Brain microvascular endothelial cell (primary cell): ENCODE measurements around the gene LRMDA.

Experiments used
- DNase-seq: peaks from one replicate; pipeline ENCODE4 v3.0.0-alpha.2; 2020
- H3K27ac ChIP-seq: fragments of 250-450 bp; sonication (Bioruptor Pico); 2 replicates; pipeline ENCODE4 v1.5.1; 2020; ENCODE audit warnings: mild to moderate bottlenecking, moderate library complexity
- H3K27me3 ChIP-seq: fragments of 250-450 bp; sonication (Bioruptor Pico); replicated peaks from 2 replicates; pipeline ENCODE4 v1.5.1; 2020; ENCODE audit warnings: mild to moderate bottlenecking
- H3K36me3 ChIP-seq: fragments of 250-450 bp; sonication (Bioruptor Pico); replicated peaks from 2 replicates; pipeline ENCODE4 v1.5.1; 2020; ENCODE audit warnings: mild to moderate bottlenecking
- H3K4me3 ChIP-seq: 2 replicates; pipeline ENCODE4 v1.5.1; 2011; ENCODE audit warnings: low read depth, mild to moderate bottlenecking, control low read depth, low read length, moderate library complexity
- in situ Hi-C: cut with HindIII; loops from 2 replicates; pipeline ENCODE4 v1.10.0; 2017; ENCODE audit warnings: low sequenced_read_pairs, low pct_ligation_motif_present
- TF ChIP-seq, protein P1 (sequence below): IDR thresholded peaks from 2 replicates; pipeline ENCODE4 v1.5.1; 2011; ENCODE audit warnings: low read depth, mild to moderate bottlenecking, moderate library complexity, low read length, control low read depth, inconsistent platforms; ENCODE audit errors: missing control alignments

Gene LRMDA

GRCh38 chr10:75827587-75828021 is 396.2 kb downstream of the LRMDA start:
- in situ Hi-C loops, result no loop called here
- no peak for DNase-seq

GRCh38 chr10:75828413-75828812 is 397.0 kb downstream of the LRMDA start:
- TF ChIP-seq, protein P1, sequence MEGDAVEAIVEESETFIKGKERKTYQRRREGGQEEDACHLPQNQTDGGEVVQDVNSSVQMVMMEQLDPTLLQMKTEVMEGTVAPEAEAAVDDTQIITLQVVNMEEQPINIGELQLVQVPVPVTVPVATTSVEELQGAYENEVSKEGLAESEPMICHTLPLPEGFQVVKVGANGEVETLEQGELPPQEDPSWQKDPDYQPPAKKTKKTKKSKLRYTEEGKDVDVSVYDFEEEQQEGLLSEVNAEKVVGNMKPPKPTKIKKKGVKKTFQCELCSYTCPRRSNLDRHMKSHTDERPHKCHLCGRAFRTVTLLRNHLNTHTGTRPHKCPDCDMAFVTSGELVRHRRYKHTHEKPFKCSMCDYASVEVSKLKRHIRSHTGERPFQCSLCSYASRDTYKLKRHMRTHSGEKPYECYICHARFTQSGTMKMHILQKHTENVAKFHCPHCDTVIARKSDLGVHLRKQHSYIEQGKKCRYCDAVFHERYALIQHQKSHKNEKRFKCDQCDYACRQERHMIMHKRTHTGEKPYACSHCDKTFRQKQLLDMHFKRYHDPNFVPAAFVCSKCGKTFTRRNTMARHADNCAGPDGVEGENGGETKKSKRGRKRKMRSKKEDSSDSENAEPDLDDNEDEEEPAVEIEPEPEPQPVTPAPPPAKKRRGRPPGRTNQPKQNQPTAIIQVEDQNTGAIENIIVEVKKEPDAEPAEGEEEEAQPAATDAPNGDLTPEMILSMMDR, result no peak
- in situ Hi-C loops, result no loop called here
- no peak overlapping the region for H3K4me3 ChIP-seq
- DNase-seq, result no peak
- H3K27ac ChIP-seq, result no peak overlapping the region
- H3K27me3 ChIP-seq, result no peaks in the 10 kb centered on the region
- no peaks in the 10 kb centered on the region for H3K36me3 ChIP-seq

More at GRCh38 chr10:75827587-75828021, 396.2 kb downstream of the LRMDA start:
- H3K4me3 ChIP-seq, result no peak overlapping the region
- H3K27me3 ChIP-seq, result no peaks in the 10 kb centered on the region
- H3K27ac ChIP-seq, result no peak overlapping the region
- H3K36me3 ChIP-seq, result no peaks in the 10 kb centered on the region
- TF ChIP-seq, protein P1, result no peak

- no peak for DNase-seq
- H3K27ac ChIP-seq, result no peak overlapping the region
- H3K4me3 ChIP-seq, result no peak overlapping the region
- H3K36me3 ChIP-seq, result no peaks in the 10 kb centered on the region
- in situ Hi-C loops, result no loop called here
- TF ChIP-seq, protein P1, result no peak
- H3K27me3 ChIP-seq, result no peaks in the 10 kb centered on the region
These were observed 404.6 kb downstream of the LRMDA start for GRCh38 chr10:75836064-75836463.

GRCh38 chr10:75838486-75838885 is 407.1 kb downstream of the LRMDA start:
- Histone ChIP-seq H3K27ac (no peak overlapping the region), H3K4me3 (no peak overlapping the region), H3K36me3 (no peaks in the 10 kb centered on the region), H3K27me3 (no peaks in the 10 kb centered on the region)
- in situ Hi-C loops, result no loop called here
- TF ChIP-seq, protein P1, result no peak
- DNase-seq, result no peak

- in situ Hi-C loops, result no loop called here
- TF ChIP-seq, protein P1, result no peak
- no peaks in the 10 kb centered on the region for H3K27me3 ChIP-seq
- DNase-seq, result no peak
- H3K36me3 ChIP-seq, result no peaks in the 10 kb centered on the region
- H3K4me3 ChIP-seq, result no peak overlapping the region
- H3K27ac ChIP-seq, result no peak overlapping the region
These were observed 407.6 kb downstream of the LRMDA start for GRCh38 chr10:75839020-75839419.

GRCh38 chr10:75841266-75841665 is 409.8 kb downstream of the LRMDA start:
- Histone ChIP-seq H3K27ac (no peak overlapping the region), H3K36me3 (no peaks in the 10 kb centered on the region), H3K27me3 (no peaks in the 10 kb centered on the region), H3K4me3 (no peak overlapping the region)
- TF ChIP-seq, protein P1, result no peak
- in situ Hi-C loops, result no loop called here
- DNase-seq, result no peak
